B cell (primary cell): Measurements from ENCODE around the gene TXN. TPM values are rescaled to one million over a fixed set of nuclear protein-coding genes. Genes with fewer than 3 reads are reported as not detected.

ENCODE experiments used
- ATAC-seq: fragments of 200-7000 bp; cut with Tn5 transposase; one replicate; pipeline ENCODE4 v1.10.0; 2021; ENCODE audit warnings: low read depth, mild to moderate bottlenecking, moderate number of reproducible peaks, moderate library complexity
- CTCF ChIA-PET: fragments of 350-600 bp; sonication (Branson Sonifier 250); formaldehyde crosslinking; loops from one replicate; lab custom pipeline; 2021; ENCODE audit warnings: antibody characterized with exemption, inconsistent platforms; lab: Charles Lee
- POLR2A ChIA-PET: fragments of 350-600 bp; sonication (Branson Sonifier 250); formaldehyde crosslinking; loops from one replicate; lab custom pipeline; 2021; ENCODE audit warnings: antibody characterized with exemption; lab: Charles Lee
- DNase-seq: peaks from one replicate; pipeline ENCODE4 v3.0.0; 2013
- H2AFZ ChIP-seq: 2 replicates; pipeline ENCODE4 v1.6.1; 2012; ENCODE audit warnings: mild to moderate bottlenecking, low read depth, low read length; ENCODE audit not compliant: insufficient read depth, poor library complexity, severe bottlenecking
- H3K27ac ChIP-seq, 2 donors: 1 replicate in 1 of 2; 2 replicates in 1 of 2; pipeline ENCODE4 v1.5.1; 2012 to 2013; ENCODE audit warnings: low read length in 2 of 2, mild to moderate bottlenecking in 2 of 2, moderate library complexity in 1 of 2
- H3K27me3 ChIP-seq, 4 experiments: fragments of 200-600 bp in 1 of 4; sonication (generic) in 1 of 4; replicated peaks in 1 of 4; 1 replicate in 2 of 4; 2 replicates in 2 of 4; pipeline versions ENCODE4 v1.6.1 to v1.7.0; 2013 to 2016; ENCODE audit warnings: low read length in 3 of 4, mild to moderate bottlenecking in 2 of 4, mixed read lengths in 1 of 4, moderate library complexity in 1 of 4; ENCODE audit not compliant: insufficient read depth in 4 of 4, control insufficient read depth in 3 of 4; ENCODE audit errors: control extremely low read depth in 1 of 4
- H3K36me3 ChIP-seq, 2 experiments: replicated peaks in 1 of 2; 1 replicate in 1 of 2; 2 replicates in 1 of 2; pipeline versions ENCODE4 v1.6.1 to v1.7.1; 2013; ENCODE audit warnings: low read length in 1 of 2; ENCODE audit not compliant: insufficient read depth in 2 of 2, control insufficient read depth in 1 of 2; ENCODE audit errors: control extremely low read depth in 1 of 2, extremely low read depth in 1 of 2
- H3K4me1 ChIP-seq, 2 donors: fragments of 200-600 bp in 1 of 2; sonication (generic) in 1 of 2; 1 replicate in 1 of 2; 2 replicates in 1 of 2; pipeline versions ENCODE4 v1.5.1 to v1.6.1; 2013 to 2017; ENCODE audit warnings: low read length in 2 of 2; ENCODE audit not compliant: control insufficient read depth in 2 of 2, insufficient read depth in 2 of 2
- H3K4me2 ChIP-seq: replicated peaks from 2 replicates; pipeline ENCODE3; 2012; ENCODE audit warnings: mild to moderate bottlenecking, low read depth, low read length; ENCODE audit not compliant: poor library complexity, severe bottlenecking
- H3K4me3 ChIP-seq, 5 experiments: fragments of 200-600 bp in 1 of 5; sonication (generic) in 1 of 5; 1 replicate in 3 of 5; 2 replicates in 2 of 5; pipeline versions ENCODE4 v1.5.1 to v1.7.0; 2011 to 2016; ENCODE audit warnings: low read length in 4 of 5, mild to moderate bottlenecking in 4 of 5, low read depth in 2 of 5, control low read depth in 1 of 5, moderate library complexity in 1 of 5; ENCODE audit not compliant: insufficient read depth in 1 of 5; ENCODE audit errors: control extremely low read depth in 1 of 5, extremely low read depth in 1 of 5
- H3K79me2 ChIP-seq: fragments of 200-600 bp; sonication (generic); one replicate; pipeline ENCODE4 v1.6.0; 2016; ENCODE audit warnings: low read length; ENCODE audit not compliant: control insufficient read depth, insufficient read depth
- H3K9ac ChIP-seq: fragments of 200-600 bp; sonication (generic); 2 replicates; pipeline ENCODE4 v1.6.1; 2017; ENCODE audit warnings: mild to moderate bottlenecking, low read length, moderate library complexity
- H3K9me3 ChIP-seq, 3 donors: one replicate each; pipeline versions ENCODE4 v1.6.1 to v1.7.1; 2013; ENCODE audit warnings: low read length in 2 of 3; ENCODE audit not compliant: control insufficient read depth in 2 of 3, insufficient read depth in 1 of 3; ENCODE audit errors: control extremely low read depth in 1 of 3
- H4K20me1 ChIP-seq: 2 replicates; pipeline ENCODE4 v1.6.0; 2012; ENCODE audit warnings: mild to moderate bottlenecking, low read length; ENCODE audit not compliant: insufficient read depth, control insufficient read depth, poor library complexity, severe bottlenecking
- H3K27ac Mint-ChIP-seq: one replicate; pipeline ENCODE4 v1.8.0; 2021; ENCODE audit warnings: mixed read lengths
- H3K27me3 Mint-ChIP-seq: one replicate; pipeline ENCODE4 v1.8.0; 2021; ENCODE audit warnings: mixed read lengths
- H3K4me1 Mint-ChIP-seq: one replicate; pipeline ENCODE4 v1.8.0; 2021; ENCODE audit warnings: mixed read lengths
- H3K4me3 Mint-ChIP-seq: one replicate; pipeline ENCODE4 v1.8.0; 2021; ENCODE audit warnings: mixed read lengths
- H3K9me3 Mint-ChIP-seq: one replicate; pipeline ENCODE4 v1.8.0; 2022; ENCODE audit warnings: mixed read lengths; ENCODE audit not compliant: insufficient read depth
- EZH2 ChIP-seq: IDR thresholded peaks from 2 replicates; pipeline ENCODE4 v1.6.1; 2012; ENCODE audit warnings: borderline replicate concordance, low read depth, mild to moderate bottlenecking, moderate library complexity, low read length; ENCODE audit not compliant: insufficient read depth, poor library complexity, severe bottlenecking
- WGBS: methylation state at CpG from one replicate; pipeline ENCODE4 v1.1.5; 2013; ENCODE audit warnings: missing lambda C conversion rate; ENCODE audit not compliant: insufficient coverage; 5-methylcytosine and 5-hydroxymethylcytosine counted together
- intact Hi-C: fragments of 100-400 bp; cut with micrococcal nuclease; formaldehyde crosslinking; loops from one replicate; pipeline ENCODE4 v1.10.0; 2022
- polyA plus RNA-seq: library from polyadenylated mRNA; depleted of rRNA; stranded (reverse); fragments of >200 nt; gene quantifications from 2 replicates; pipeline ENCODE4 v1.2.3, GENCODE V29; 2012
- total RNA-seq, 2 donors: library from RNA; stranded (reverse); fragments of 120-200 nt in 1 of 2; gene quantifications; 1 replicate in 1 of 2; 2 replicates in 1 of 2; pipeline versions ENCODE4 v1.2.3 to v1.2.4, GENCODE V29; 2013 to 2022
- TF ChIP-seq, protein P1 (sequence below): fragments of 200-600 bp; IDR thresholded peaks from one replicate; pipeline ENCODE4 v1.8.0; 2022; ENCODE audit warnings: antibody characterized with exemption, mild to moderate bottlenecking

TXN gene
- total and polyA plus RNA-seq, 2 donors (not counting 1 experiment from before 2014, with no cell fraction given), result 20.2 to 29.0 TPM

DNA sequence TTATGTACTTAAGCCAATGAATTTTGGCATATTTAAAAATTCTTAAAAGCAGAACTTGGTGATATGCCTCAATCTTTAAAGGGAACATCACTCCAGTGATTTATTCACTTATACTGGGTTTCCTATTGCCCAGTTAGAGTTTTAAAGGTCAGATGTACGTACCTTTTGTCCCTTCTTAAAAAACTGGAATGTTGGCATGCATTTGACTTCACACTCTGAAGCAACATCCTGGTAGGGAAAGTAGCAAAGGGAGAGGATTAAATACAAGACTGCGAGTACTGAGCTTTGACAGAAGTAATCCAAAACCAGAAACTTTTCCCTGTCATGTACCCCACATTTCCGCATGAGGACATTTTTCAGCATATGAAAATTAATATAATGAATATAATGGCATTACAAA lies 11.7 kb downstream of the TXN start:
- POLR2A ChIA-PET, result no interaction called here
- H3K27me3 Mint-ChIP-seq, result no peaks in the 10 kb centered on the region
- intact Hi-C loops, result no loop called here
- Histone ChIP-seq H3K36me3 (peaks cover 2 to 10% of the 10 kb centered on the region in 2 experiments), H4K20me1 (no peaks in the 10 kb centered on the region), H3K4me3 (no peak overlapping the region), H3K27me3 (no peaks in the 10 kb centered on the region), H2AFZ (no peak overlapping the region), H3K27ac (no peak overlapping the region), H3K79me2 (no peaks in the 10 kb centered on the region), H3K9me3 (no peaks in the 10 kb centered on the region), H3K4me1 (no peaks in the 10 kb centered on the region), H3K4me2 (no peak overlapping the region), H3K9ac (no peak overlapping the region)
- no peaks in the 10 kb centered on the region for H3K9me3 Mint-ChIP-seq
- ATAC-seq (no peak), DNase-seq (no peak)
- H3K27ac Mint-ChIP-seq, result no peak overlapping the region
- CTCF ChIA-PET, result no interaction called here
- H3K4me1 Mint-ChIP-seq, result no peaks in the 10 kb centered on the region
- no CpG with 5 or more reads among the region's 3 CpGs for WGBS
- TF ChIP-seq, protein P1, sequence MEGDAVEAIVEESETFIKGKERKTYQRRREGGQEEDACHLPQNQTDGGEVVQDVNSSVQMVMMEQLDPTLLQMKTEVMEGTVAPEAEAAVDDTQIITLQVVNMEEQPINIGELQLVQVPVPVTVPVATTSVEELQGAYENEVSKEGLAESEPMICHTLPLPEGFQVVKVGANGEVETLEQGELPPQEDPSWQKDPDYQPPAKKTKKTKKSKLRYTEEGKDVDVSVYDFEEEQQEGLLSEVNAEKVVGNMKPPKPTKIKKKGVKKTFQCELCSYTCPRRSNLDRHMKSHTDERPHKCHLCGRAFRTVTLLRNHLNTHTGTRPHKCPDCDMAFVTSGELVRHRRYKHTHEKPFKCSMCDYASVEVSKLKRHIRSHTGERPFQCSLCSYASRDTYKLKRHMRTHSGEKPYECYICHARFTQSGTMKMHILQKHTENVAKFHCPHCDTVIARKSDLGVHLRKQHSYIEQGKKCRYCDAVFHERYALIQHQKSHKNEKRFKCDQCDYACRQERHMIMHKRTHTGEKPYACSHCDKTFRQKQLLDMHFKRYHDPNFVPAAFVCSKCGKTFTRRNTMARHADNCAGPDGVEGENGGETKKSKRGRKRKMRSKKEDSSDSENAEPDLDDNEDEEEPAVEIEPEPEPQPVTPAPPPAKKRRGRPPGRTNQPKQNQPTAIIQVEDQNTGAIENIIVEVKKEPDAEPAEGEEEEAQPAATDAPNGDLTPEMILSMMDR, result no peak
- no peak for TF ChIP-seq EZH2
- H3K4me3 Mint-ChIP-seq, result no peak overlapping the region

DNA sequence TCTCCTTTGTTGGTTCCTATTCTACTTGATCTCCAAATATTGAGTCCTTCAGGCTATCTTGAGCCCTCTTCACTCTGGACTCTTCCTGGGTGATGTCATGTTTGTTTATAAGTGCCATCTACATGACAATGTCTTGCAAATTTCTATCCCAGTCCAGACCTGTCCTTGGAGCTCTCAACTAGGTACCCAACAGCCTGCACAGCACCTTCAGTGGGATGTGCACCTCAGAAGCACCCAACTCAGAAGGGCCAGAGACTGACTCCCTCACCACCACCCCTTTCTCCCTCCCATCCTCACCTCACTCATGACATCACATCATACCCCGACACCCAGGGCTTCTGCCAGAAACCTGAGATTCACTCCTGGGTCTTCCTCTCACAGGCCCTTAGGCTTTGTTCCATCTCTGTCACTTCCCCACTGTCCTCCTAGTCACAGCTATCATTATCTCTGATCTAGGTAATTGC lies 14.4 kb downstream of the TXN start:
- Histone ChIP-seq H3K27ac (no peak overlapping the region), H3K4me1 (no peaks in the 10 kb centered on the region), H3K9me3 (no peaks in the 10 kb centered on the region), H3K4me3 (no peak overlapping the region), H3K4me2 (no peak overlapping the region), H3K79me2 (no peaks in the 10 kb centered on the region), H2AFZ (no peak overlapping the region), H3K27me3 (no peaks in the 10 kb centered on the region), H3K36me3 (peaks cover 2 to 10% of the 10 kb centered on the region in 2 experiments), H3K9ac (no peak overlapping the region), H4K20me1 (no peaks in the 10 kb centered on the region)
- 100% methylated on average over 1 of the region's 1 CpG for WGBS
- POLR2A ChIA-PET, result no interaction called here
- Mint-ChIP-seq H3K4me1 (no peaks in the 10 kb centered on the region), H3K27ac (no peak overlapping the region), H3K9me3 (no peaks in the 10 kb centered on the region), H3K4me3 (no peak overlapping the region), H3K27me3 (no peaks in the 10 kb centered on the region)
- CTCF ChIA-PET, result interaction anchor here (1.8 kb wide), 1 partner anchor 25 kb away, joined by 5 read pairs; no protein-coding TSS in a partner anchor
- intact Hi-C loops, result no loop called here
- TF ChIP-seq, protein P1, result no peak
- TF ChIP-seq EZH2, result no peak
- no peak for ATAC-seq
- DNase-seq, result no peak
